Hepatocyte (in vitro differentiated cells): ENCODE measurements around the gene DLG2. TPM values are rescaled to one million over a fixed set of nuclear protein-coding genes. Genes with fewer than 3 reads are reported as not detected.

Source experiments
- DNase-seq: peaks from one replicate; pipeline ENCODE4 v3.0.0-alpha.2; 2016; ENCODE audit warnings: low spot score
- H2AFZ ChIP-seq: fragments of 200-600 bp; sonication (generic); 2 replicates; pipeline ENCODE4 v1.6.0; 2016; ENCODE audit warnings: antibody characterized with exemption, mild to moderate bottlenecking
- H3K27ac ChIP-seq: fragments of 200-600 bp; sonication (generic); 2 replicates; pipeline ENCODE4 v1.5.1; 2016; ENCODE audit warnings: mild to moderate bottlenecking
- H3K27me3 ChIP-seq: fragments of 200-600 bp; sonication (generic); 2 replicates; pipeline ENCODE4 v1.6.1; 2016
- H3K36me3 ChIP-seq: fragments of 200-600 bp; sonication (generic); replicated peaks from 2 replicates; pipeline ENCODE4 v1.5.1; 2016; ENCODE audit warnings: low read depth; ENCODE audit not compliant: insufficient read depth
- H3K4me1 ChIP-seq: fragments of 200-600 bp; sonication (generic); 2 replicates; pipeline ENCODE4 v1.5.1; 2016; ENCODE audit warnings: mild to moderate bottlenecking, moderate library complexity; ENCODE audit not compliant: insufficient read depth
- H3K4me2 ChIP-seq: fragments of 200-600 bp; sonication (generic); 2 replicates; pipeline ENCODE4 v1.6.0; 2016
- H3K4me3 ChIP-seq: fragments of 200-600 bp; sonication (generic); 2 replicates; pipeline ENCODE4 v1.5.1; 2016; ENCODE audit warnings: mild to moderate bottlenecking
- H3K79me2 ChIP-seq: fragments of 200-600 bp; sonication (generic); 2 replicates; pipeline ENCODE4 v1.6.0; 2017; ENCODE audit warnings: mild to moderate bottlenecking
- H3K9me2 ChIP-seq: fragments of 200-600 bp; sonication (generic); replicated peaks from 2 replicates; pipeline ENCODE4 v1.6.0; 2017; ENCODE audit warnings: mild to moderate bottlenecking; ENCODE audit not compliant: insufficient read depth
- H3K9me3 ChIP-seq: fragments of 200-600 bp; sonication (generic); 2 replicates; pipeline ENCODE4 v1.5.1; 2016; ENCODE audit warnings: low read depth, mild to moderate bottlenecking
- H4K20me1 ChIP-seq: fragments of 200-600 bp; sonication (generic); 2 replicates; pipeline ENCODE4 v1.6.0; 2016; ENCODE audit warnings: mild to moderate bottlenecking; ENCODE audit not compliant: insufficient read depth, poor library complexity, severe bottlenecking
- CTCF ChIP-seq: fragments of 200-600 bp; sonication (generic); IDR thresholded peaks from 2 replicates; pipeline ENCODE4 v1.5.1; 2016; ENCODE audit warnings: antibody characterized with exemption, mild to moderate bottlenecking; ENCODE audit not compliant: poor library complexity
- EZH2 ChIP-seq: fragments of 200-600 bp; sonication (generic); IDR thresholded peaks from 2 replicates; pipeline ENCODE4 v1.6.1; 2016; ENCODE audit warnings: antibody characterized with exemption, mild to moderate bottlenecking, borderline replicate concordance
- EZH2phosphoT487 ChIP-seq: fragments of 200-600 bp; sonication (generic); IDR thresholded peaks from one replicate; pipeline ENCODE4 v1.6.1; 2018; ENCODE audit warnings: antibody characterized with exemption, mild to moderate bottlenecking, low read depth, moderate library complexity; ENCODE audit not compliant: unreplicated experiment, severe bottlenecking
- WGBS: methylation state at CpG from one replicate; pipeline ENCODE4 v1.1.6; 2016; ENCODE audit warnings: low lambda C conversion rate; ENCODE audit errors: missing lambda C conversion rate; 5-methylcytosine and 5-hydroxymethylcytosine counted together
- polyA plus RNA-seq: library from polyadenylated mRNA; unstranded; fragments of >200 nt; fragmentation: Nextera tagmentation; extraction: Ambion mirVana; gene quantifications from 2 replicates; pipeline ENCODE4 v1.2.1, GENCODE V29; 2016
- total RNA-seq: library from RNA; depleted of rRNA; stranded (reverse); fragments of >200 nt; gene quantifications from 2 replicates; pipeline ENCODE4 v1.2.3, GENCODE V29; 2014

The DLG2 gene
- total and polyA plus RNA-seq, 2 experiments from 2014 or later: 2.6 to 6.8 TPM

DNA sequence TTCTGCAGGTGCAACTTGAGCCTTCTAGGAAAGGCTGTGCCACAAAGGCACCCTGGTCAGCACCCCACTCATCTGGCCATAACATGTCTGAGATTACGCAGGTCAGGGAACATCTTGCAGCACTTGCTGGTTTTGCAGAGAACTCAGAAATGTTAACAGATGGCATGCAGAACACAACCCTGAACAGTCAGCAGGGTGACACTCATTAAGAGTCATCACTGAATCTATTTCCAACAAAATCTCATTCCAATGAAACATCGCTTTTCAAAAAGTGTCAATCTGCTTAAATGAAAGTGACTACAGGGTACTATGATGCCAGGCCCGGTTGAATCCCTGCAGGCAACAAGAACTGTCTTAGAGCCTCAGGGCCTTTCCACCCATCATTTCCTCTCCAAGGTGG is 1971.2 kb downstream of the DLG2 start:
- 94% methylated on average over 3 of the region's 3 CpGs for WGBS
- Histone ChIP-seq H3K27ac (no peak overlapping the region), H3K79me2 (no peaks in the 10 kb centered on the region), H3K27me3 (no peaks in the 10 kb centered on the region), H3K9me2 (no peaks in the 10 kb centered on the region), H3K36me3 (no peaks in the 10 kb centered on the region), H4K20me1 (no peaks in the 10 kb centered on the region), H3K4me2 (no peak overlapping the region), H3K4me1 (no peaks in the 10 kb centered on the region), H2AFZ (no peak overlapping the region), H3K4me3 (no peak overlapping the region), H3K9me3 (no peaks in the 10 kb centered on the region)
- no peak for DNase-seq
- no peak for TF ChIP-seq EZH2
- no peak for TF ChIP-seq EZH2phosphoT487
- TF ChIP-seq CTCF: no peak

DNA sequence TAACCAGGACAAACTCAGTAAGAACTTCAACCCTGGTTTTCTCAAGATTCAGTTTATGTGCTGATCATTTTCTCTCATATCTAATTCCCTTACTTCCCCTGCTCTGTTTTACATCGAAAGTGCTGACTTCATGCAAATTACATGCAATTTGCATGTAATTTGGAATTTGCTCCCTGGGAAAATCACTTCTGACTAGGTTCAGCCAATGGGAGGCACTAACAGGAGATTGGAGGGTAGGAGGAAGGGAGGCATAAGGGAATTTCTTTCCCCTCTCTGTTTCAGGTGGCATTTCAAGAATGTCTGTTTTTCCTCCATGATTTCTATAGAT is 1977.7 kb downstream of the DLG2 start:
- peak overlapping the region; percentile 33 for H3K4me2 ChIP-seq
- DNase-seq: peak; percentile 15

GRCh38 chr11:83648610-83649527 is 1978.3 kb downstream of the DLG2 start:
- peak overlapping the region; percentile 77 for H3K27ac ChIP-seq
- peak overlapping the region; percentile 33 for H3K4me2 ChIP-seq
- H3K36me3 ChIP-seq: no peaks in the 10 kb centered on the region
- H2AFZ ChIP-seq: no peak overlapping the region
- H3K9me2 ChIP-seq: no peaks in the 10 kb centered on the region
- H3K27me3 ChIP-seq: no peaks in the 10 kb centered on the region
- peaks cover 10% of the 10 kb centered on the region for H3K4me1 ChIP-seq
- peak; percentile 29 for DNase-seq
- no peaks in the 10 kb centered on the region for H3K9me3 ChIP-seq
- 85% methylated on average over 2 of the region's 2 CpGs for WGBS
- no peak overlapping the region for H3K4me3 ChIP-seq
- TF ChIP-seq CTCF: no peak
- no peak for TF ChIP-seq EZH2
- TF ChIP-seq EZH2phosphoT487: no peak
- no peaks in the 10 kb centered on the region for H4K20me1 ChIP-seq
- H3K79me2 ChIP-seq: no peaks in the 10 kb centered on the region

More for the DNA sequence above, 1977.7 kb downstream of the DLG2 start:
- TF ChIP-seq EZH2 (no peak), EZH2phosphoT487 (no peak), CTCF (no peak)
- Histone ChIP-seq H3K4me3 (no peak overlapping the region), H4K20me1 (no peaks in the 10 kb centered on the region), H2AFZ (no peak overlapping the region), H3K4me1 (peaks cover 10% of the 10 kb centered on the region), H3K27ac (peak overlapping the region; percentile 77), H3K9me2 (no peaks in the 10 kb centered on the region), H3K36me3 (no peaks in the 10 kb centered on the region), H3K9me3 (no peaks in the 10 kb centered on the region), H3K79me2 (no peaks in the 10 kb centered on the region), H3K27me3 (no peaks in the 10 kb centered on the region)
- WGBS: 77% methylated on average over 1 of the region's 1 CpG
